COR-L47 (cell line): ENCODE measurements around the gene TMPRSS12.
"Not testable (repeated sequence)": the region's sequence is repeated elsewhere in the genome, so short reads cannot be mapped to it uniquely, and the experiment has no call there.

Experiments used
- DNase-seq: peaks from one replicate; lab custom pipeline; 2025; lab: John Stamatoyannopoulos, UW

The TMPRSS12 gene

DNA sequence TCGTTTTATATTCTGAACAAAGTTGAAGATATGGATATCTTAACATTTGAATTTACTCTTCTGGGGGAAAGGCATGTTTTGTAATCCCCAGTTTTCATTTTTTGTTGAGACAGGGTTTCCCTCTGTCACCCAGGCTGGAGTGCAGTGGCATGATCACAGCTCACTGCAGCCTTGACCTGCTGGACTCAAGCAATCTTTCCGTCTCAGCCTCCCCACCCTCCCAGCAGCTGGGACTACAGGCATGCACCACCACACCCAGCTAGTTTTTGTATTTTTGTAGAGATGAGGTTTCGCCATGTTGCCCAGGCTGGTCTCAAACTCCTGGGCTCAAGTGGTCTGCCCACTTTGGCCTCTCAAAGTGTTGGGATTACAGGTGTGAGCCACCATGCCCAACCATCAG lies 84.2 kb downstream of the TMPRSS12 start:
- not testable (repeated sequence) for DNase-seq

DNA sequence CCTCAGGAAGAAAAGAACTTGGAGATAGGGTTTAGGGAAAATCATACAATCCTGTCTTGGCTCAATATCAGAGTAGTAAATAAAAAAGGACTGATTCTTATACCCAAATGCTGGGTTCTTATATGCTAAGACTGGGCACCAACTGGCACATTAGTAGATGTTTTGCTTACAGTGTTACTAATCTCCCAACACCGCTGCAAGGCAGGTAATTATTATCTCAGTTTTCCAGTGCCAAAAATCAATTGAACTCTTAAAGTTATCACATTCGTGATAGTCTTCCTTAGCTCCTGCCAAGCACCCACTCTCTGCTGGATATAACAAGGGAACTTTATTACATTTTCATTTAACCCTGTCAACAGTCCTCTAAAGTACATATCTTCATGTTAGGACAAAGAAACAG lies 84.6 kb downstream of the TMPRSS12 start:
- no peak for DNase-seq

DNA sequence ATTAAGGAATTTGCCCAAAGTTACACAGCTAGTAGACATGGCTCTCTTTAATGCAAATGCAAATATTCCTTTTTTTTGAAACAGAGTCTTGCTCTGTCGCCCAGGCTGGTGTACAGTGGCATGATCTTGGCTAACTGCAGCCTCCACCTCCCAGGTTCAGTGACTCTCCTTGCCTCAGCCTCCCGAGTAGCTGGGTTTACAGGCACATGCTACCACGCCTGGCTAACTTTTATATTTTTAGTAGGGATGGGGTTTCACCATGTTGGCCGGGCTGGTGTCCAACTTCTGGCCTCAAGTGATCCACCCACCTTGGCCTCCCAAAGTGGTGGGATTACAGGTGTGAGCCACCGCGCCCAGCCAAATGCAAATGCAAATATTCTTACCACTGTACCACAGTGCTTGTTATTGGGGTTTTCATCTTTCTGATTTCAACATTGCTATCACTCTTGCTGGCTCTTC lies 85.1 kb downstream of the TMPRSS12 start:
- no peak for DNase-seq

DNA sequence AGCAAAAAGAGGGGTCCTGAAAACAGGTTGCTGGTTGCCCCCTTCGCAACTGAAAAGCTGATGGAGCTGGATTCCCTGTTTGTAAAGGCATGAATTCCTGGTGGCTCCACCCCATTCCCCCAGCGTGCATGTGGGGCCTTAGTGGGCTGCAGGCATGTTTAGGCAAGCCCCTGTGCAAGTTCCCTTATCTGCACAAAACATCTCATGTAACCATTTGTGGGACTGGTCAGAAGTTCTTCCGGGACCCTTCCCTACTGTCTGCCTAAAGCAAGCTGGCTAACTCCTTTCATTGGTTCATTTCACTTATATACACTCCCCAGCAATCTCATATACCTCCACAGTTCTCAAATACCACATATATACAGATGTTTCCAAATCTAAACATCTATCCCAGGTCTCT lies 85.7 kb downstream of the TMPRSS12 start:
- no peak for DNase-seq

DNA sequence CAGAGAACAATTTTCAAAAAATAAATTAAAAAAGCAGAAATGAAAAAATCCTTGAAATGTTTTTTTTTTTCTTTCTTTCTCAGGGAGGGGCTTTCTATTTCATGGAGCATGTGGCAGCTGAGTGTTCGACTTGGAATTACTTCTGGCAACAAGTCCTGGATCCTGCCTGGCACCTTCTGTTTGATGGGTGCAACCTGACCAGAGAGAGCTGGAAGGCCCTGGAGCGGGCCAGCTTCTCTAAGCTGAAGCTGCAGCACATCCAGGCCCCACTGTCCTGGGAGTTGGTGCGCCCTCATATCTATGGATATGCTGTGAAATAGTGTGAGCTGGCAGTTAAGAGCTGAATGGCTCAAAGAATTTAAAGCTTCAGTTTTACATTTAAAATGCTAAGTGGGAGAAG lies 87.1 kb downstream of the TMPRSS12 start:
- no peak for DNase-seq

DNA sequence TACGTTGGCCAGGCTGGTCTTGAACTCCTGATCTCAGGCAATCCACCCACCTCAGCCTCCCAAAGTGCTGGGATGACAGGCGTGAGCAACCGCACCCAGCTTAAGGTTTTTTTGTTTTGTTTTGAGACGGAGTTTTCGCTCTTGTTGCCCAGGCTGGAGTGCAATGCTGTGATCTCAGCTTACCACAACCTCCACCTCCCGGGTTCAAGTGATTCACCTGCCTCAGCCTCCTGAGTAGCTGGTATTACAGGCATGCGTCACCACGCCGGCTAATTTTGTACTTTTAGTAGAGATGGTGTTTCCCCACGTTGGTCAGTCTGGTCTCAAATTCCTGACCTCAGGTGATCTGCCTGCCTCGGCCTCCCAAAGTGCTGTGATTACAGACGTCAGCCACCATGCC lies 87.8 kb downstream of the TMPRSS12 start:
- not testable (repeated sequence) for DNase-seq

DNA sequence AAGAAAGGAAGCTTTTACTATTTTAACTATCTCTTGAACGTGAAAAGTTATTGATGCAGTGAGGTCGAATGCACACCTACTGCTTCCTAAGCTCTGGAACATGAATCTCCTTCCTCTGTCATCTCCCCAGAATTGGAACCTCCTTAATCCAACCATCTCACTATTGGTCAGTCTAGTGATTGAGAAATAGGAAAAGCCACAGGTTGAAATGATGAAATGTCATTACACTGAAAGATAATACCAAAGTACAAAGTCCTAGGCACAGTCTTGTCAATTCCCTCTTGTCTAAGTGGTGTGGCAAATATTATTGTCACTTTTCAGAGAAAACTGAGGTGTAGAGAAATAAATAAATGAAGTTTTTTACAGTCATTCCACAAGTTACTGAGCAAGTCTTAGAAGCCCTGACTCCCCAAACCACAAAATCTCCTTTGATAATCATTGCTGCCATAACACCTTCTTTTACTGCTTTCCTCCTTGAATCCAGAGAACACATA lies 90.1 kb downstream of the TMPRSS12 start:
- DNase-seq, result no peak

DNA sequence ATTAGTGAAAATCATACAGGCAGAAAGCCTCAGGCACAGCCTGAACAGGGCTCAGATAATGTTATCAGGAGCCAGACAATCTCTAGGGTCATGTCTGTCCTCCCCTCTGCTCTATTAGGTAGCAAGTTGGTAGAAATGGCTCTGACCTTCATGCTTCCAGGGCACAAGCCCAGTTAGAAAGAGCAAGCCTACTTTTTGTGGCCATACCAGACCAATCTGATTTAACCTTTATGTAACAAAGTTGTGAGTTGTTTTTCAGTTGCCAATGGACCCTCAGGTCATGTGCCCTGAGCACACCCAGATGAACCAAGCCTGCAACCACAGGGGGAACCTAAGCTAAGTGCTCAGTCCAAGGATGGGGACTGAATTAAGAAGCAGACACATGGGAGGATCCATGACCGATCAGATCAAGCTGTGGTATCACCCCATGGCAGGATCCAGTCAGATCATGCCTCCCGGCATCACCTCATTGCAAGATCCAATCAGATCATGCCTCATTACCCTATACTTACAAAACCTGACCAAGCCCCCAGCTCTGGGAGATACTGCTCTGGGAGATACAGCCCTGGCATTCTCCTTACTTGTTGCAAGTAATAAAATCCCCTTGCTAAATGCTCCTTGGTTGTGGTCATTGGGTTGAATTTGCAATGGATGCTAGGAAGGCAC lies 90.9 kb downstream of the TMPRSS12 start:
- no peak for DNase-seq

DNA sequence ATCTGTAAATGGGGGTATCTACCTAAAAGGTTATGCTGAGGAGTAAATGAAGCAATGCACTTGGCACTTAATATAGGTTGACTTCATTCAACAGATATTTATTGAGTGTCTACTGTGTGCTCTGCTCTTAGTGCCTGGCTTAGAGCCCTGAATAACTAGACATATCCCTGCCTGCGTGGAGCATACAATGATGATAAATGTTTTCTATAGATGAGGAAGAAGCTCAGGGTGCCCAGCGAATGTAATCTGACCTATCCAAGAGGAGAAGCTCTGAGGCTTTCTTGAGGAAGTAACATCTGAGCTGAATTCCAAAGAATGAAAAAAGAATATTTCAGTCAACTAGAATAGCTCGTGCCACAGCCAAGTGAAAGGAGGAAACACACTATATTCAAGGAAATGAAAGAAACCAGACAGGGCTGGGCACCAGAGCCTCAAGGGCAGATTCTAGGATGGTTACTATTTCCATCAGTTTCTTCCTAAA lies 91.7 kb downstream of the TMPRSS12 start:
- DNase-seq, result no peak

DNA sequence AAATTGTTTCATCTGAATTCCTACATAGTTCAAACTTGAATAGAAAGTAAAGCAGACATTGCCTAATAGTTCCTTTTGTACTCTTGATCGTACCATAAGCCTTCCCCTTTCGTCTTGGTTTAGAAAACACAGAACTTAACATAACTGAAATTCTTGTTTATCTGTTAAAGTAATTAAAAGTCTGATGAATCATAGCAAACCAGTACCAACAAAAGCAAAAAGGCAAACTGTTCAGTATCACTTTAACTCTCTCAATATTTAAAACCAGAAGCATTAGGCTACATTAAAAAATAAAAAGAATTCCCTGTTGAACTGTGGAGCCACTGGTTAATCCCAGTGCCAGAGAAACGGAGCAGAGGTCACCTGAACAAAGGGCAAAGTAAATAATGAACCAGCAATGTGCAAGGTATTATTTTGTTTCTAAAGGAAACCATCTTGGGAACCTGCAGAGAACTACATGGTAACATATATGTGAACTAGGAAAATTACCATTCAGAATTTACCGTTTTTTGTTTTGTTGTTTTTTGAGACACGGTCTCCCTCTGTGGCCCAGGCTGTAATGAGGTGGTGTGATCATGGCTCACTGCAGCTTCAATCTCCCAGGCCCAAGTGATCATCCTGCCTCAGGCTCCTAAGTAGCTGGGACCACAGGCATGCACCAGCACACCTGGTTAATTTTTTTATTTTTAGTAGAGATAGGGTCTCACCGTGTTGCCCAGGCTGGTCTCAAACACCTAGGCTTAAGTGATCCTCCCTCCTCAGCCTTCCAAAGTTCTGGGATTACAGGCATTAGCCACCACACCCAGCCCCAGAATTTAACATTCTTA lies 92.5 kb downstream of the TMPRSS12 start:
- no peak for DNase-seq

DNA sequence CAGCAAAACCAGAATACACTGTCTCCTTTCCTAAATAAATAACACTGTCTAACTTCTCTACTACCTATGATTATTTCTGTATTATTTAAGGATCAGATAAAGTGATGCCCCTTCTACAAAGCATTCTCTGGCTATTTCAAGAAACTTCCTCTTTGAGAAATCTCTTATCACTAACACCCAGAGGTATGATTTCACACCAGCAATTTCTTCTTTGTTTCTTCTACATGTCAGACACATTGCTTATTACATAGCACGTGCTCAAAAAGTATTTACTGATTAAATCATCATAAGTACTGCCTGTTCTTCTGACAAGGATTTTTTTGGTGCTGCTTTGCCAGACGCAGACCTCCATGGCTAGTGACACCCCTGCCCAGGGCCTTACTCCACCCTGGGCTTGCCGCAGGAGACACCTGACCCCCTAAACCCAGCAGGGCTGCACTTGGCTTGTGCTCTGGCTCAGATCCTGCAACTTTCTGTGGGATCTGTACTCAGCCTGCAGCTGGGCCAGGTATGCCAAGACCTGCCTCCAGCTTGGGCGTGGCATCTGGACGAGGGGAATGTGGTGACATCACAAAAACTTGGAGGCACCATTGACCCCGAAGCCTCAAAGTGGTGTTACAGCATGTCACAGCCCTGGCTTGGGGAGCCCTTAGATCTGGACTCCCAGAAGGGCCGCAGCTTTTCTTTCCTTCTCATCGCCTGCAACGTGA lies 94.2 kb downstream of the TMPRSS12 start:
- DNase-seq, result no peak
